Hematopoietic multipotent progenitor cell (in vitro differentiated cells): ENCODE data around the gene ABHD1. TPM values are rescaled to one million over a fixed set of nuclear protein-coding genes. Genes with fewer than 3 reads are reported as not detected.

Experiments
- DNase-seq, 3 donors: peaks; one replicate each; pipeline ENCODE4 v3.0.0-alpha.2; 2011 to 2015; ENCODE audit warnings: low read depth in 2 of 3, low spot score in 2 of 3
- total RNA-seq: library from RNA; depleted of rRNA; stranded (reverse); fragments of >200 nt; gene quantifications from one replicate; pipeline ENCODE4 v1.2.3, GENCODE V29; 2012

Gene ABHD1
- total RNA-seq, 1 donor: 1.9 TPM

DNA sequence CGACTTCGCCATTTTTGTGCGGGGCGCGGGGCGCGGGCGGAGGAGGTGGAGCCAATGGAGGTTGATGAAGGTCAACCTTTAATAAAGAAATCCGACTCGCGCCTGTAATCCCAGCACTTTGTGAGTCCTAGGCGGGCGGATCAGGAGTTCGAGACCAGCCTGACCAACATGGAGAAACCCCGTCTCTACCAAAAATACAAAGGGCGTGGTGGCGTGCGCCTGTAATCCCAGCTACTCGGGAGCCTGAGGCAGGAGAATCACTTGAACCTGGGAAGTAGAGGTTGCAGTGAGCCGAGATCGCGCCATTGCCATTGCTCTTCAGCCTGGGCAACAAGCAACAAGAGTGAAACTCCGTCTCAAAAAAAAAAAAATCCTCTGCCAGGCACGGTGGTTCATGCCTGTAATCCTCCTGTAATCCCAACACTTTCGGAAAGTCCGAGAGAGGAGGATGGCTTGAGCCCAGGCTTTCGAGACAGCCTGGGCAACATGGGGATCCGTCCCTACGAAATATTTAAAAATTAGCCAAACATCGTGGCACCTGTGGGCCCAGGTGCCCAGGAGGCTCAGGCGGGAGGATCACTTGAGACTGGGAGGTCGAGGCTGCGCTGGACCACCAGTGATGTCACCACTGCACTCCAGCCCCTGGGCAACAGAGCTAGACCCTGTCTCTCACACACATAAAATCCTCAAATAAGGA, 11.3 kb downstream of the ABHD1 start:
- no peak for DNase-seq

DNA sequence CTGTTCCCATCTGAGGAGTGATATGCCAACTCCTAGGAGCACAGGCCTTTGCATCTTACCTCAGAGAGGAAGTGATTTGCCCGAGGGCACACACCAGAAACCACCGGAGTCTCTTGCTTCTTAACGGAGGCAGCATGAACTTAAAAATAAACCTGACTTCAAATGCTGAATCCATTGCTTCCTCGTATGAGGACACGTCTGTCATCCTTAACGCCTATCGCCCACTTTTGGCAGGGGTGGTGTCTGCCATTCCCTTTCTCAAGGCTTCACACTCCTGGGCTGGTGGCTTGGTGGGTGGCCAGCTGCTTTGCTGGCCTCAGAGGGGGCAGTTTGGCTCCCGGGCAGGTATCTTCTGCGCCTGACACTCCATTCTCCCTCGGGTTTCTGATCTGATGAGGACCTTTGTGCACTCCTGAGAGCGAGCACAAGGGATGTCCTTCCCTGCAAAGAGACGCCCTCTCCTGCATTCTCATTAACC, 11.9 kb downstream of the ABHD1 start:
- DNase-seq: no peak

DNA sequence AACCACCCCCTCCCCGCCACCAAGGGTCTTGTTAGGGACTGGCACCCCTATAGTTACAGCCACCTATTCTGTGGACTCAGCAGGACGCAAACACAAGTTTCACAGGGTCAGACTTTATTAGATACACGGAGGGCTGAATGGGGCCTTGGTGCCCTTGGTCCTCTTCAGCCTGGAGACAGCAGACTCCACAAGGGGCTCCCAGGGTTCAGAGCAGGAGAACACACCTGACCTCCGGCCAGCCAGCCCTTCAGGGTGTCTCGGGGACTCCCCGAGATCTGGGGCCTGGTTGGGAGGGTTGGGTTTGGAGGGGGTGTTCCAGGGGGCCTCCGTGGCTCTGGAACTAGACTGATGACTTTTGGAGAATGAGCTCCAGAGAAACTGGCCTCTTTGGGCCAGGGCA, 13.1 kb downstream of the ABHD1 start:
- no peak for DNase-seq

DNA sequence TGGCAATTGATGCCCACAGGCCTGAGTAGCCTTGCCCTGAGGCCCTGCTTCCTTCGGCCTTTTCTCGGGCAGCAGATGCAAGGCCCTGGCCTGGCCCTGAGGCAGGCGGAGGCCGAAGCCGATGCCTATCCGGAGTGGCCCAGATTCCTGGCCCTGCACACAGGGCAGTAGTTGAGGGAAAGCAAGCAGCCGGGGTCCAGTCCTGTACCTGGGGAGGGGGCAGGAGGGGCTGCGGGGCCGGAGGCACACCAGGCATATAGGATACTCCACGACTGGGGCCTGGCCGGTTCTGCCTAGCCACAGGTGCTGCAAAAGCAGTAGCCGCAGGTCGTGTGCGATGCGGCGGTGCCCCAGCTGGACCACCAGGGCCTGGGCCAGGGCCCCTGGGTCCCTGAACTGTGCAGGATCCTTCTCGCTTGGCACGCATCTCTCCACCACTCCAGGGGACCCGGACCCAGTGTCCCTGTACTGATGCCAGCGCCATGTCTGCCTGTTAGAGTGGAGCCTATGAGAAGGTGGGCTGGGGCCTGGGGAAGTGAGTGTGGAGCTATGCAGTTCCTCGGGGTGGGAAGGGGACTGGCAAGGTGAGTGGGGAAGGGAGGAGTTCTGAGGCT, 13.8 kb downstream of the ABHD1 start:
- DNase-seq: no peak

GRCh38 chr2:27138111-27138510, 14.5 kb downstream of the ABHD1 start:
- DNase-seq: no peak

GRCh38 chr2:27139310-27139709, 15.7 kb downstream of the ABHD1 start, which contains the start of gene PRR30:
Gene PRR30, minus strand, starts transcription at chr2:27139410. Its CDS starts 1,081 bp downstream, at chr2:27138329.
- no peak for DNase-seq

- DNase-seq: no peak
These were observed 19.7 kb downstream of the ABHD1 start for GRCh38 chr2:27143285-27143684.

DNA sequence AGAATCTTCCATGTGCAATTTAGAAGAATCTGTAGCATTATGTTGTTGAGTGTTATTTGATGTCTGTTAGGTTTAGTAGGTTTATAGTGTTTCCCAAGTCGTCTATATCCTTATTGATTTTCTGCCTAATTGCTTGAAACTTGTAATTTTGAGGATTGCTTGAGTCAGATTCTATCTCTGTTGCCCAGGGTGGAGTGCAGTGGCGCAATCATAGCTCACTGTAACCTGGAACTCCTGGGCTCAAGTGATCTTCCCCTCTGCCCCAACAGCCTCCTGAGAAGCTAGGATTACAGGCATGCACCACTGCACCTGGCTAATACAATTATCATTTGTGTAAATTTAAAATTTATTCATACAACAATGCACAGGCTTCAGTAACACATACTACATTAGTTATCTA, 22.1 kb downstream of the ABHD1 start:
- DNase-seq: no peak

GRCh38 chr2:27147935-27148334, 24.3 kb downstream of the ABHD1 start:
- no peak for DNase-seq

- no peak for DNase-seq
These were observed 25.3 kb downstream of the ABHD1 start, which contains the start of gene TCF23 for GRCh38 chr2:27148801-27149439. Gene TCF23, plus strand, starts transcription at chr2:27149004. Its CDS starts 130 bp downstream, at chr2:27149134.

DNA sequence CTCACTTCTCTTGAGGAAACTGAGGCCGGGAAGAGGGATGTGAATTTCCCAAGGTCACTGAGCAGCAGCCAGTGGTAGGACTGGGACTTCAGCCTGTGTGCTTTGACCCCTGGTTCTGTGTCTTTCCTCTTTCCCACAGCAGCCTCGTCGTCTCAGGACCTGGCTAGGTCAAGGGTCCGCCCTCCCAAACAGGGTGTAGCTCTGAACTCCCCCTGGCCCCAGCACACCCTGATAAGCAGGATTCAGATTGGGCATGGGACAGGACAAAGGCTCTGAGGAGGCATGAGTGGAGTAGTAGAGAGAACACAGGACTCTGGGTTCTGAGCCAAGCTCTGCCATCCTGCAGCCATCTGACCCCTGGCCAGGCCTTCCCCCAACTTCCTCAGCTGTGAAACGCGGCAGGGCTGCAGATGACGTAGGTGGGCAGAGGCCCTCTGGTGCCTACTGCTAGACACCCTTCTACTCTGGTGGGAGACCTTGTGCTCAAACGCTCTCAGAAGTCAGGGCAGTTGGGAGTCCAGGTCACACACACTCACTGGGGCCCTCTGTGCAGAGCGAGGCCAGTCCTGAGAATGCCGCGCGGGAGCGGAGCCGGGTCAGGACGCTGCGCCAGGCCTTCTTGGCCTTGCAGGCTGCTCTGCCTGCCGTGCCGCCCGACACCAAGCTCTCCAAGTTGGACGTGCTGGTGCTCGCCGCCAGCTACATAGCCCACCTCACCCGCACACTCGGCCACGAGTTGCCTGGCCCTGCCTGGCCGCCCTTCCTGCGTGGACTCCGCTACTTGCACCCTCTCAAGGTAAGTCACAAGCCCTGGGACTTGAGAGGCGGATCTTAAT, 26.2 kb downstream of the ABHD1 start:
- no peak for DNase-seq

DNA sequence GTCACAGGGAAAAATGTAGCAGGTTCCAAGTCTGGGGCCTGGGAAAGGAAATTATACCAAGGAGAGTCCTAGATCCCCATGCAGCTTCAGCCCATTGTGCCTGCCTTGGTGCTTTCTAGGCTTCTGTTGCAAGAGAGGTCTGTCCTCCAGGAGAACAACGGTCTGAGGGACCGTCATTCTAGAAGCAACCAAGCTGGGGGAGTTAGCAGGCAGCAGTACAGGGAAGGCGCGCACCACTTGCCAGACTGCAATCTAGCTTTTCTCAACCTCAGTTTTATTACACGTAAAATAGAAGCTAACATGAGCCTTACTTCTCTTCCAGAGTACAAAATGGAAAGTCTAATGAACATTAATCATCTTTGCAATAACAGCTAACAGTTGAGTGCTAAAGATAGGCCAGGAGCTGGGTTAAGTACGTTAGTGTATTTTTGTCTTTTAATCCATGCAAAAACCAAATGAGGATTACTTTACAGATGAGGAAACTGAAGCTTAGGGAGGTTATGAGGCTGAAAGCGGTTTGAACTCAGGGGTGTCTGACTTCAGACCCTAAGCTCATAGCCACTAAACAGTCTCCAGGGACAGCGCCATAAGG, 27.1 kb downstream of the ABHD1 start:
- DNase-seq: no peak

DNA sequence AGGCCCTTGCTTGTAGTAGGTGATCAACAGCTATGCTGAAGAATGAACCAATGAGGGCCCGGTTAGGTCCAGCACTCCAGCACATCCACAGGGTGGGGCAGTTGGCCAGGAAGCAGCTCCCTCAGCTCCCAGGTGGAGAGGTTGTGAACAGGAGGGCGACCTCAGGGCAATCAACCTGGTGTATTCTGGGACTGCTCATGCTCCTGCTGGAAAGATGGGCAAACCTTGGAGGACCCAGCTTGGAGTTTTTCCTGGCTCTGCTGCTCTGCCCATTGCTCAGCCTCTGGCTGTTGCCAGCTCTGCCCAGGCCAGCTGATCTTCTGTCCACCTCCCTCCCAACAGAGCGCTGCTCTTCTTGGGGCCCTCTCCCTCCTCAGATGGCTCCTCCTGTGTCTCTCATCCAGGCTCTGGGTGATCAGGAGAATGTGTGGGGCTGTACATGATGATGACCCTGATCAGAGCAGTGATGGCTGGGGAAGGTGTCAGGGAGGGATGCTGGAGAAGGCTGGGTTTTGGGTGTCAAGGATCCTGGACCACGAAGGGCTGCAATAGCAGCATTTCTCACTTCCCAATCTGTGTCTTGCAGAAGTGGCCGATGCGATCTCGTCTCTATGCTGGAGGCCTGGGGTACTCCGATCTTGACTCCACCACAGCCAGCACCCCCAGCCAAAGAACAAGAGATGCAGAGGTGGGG, 28.6 kb downstream of the ABHD1 start:
- no peak for DNase-seq

DNA sequence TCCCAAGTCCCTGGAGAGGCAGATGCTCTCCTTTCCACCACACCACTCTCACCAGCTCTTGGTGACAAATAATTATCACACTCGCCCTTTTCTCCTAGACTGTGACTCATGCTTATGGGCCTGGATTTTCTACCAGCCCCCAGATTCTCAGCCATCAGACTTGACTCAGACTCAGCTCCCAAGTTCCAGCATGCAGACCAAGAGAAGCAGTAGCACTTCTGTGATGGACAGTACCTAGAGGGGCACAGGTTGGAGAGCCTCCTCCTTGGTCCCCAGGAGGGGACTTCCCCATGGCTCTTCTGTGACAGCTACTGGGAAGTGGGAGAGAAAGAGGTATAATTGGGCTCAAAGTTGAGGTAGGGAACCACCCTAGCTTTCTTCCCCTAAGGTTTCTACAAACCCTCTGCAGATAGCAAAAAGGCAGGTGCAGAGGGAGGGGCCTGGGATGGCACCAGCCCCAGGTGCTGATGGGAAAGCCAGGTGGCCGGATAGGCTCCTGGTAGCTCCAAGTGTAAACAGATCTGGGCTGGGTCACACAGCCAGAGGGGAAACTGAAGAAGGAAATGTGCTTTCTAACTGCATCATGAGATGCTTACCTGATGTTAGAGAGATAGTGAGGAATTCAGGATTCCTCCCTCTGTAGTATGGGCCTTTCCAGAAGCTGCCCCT, 29.3 kb downstream of the ABHD1 start:
- DNase-seq: no peak

DNA sequence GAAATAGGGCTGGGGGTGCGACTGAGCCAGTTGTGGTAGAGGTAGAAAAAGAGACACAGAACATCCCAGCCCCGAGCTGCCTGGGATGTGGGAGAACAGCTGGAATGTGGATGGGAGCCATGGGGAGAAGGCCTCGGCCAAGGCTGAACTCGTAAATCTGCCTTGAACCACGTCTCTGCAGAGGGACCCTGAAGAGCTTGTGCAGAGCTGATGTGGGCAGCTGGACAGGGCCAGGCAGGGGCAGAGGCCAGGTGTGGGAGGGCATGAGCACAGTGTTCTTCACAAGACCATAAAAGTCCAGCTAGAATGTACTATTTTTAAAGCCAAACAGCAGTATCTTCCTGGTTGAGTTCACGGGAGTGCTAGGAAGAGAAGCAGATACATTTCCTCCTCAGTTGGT, 30.9 kb downstream of the ABHD1 start:
- no peak for DNase-seq

DNA sequence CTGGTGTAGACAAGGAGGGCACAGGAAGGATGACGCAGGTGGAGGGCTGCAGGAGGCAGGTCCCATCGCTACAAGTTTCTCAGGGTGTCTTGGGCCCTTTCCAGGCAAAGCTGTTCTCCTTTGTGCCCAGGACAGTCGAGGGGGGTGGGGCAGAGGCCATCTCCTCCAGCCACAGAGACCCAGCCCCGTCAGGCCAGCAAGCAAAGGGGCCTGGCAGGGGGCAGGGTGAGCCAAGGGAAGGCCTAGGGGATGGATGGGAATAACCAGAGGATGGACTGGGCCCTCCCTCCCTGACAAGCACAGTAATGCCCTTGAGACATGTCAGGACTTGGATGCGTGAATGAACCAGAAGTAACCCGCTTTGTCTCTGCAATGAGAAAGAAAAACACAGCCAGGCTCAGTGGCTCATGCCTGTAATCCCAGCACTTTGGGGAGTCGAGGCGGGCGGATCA, 31.5 kb downstream of the ABHD1 start:
- no peak for DNase-seq

- no peak for DNase-seq
These were observed 34.9 kb downstream of the ABHD1 start for GRCh38 chr2:27158468-27158867.

DNA sequence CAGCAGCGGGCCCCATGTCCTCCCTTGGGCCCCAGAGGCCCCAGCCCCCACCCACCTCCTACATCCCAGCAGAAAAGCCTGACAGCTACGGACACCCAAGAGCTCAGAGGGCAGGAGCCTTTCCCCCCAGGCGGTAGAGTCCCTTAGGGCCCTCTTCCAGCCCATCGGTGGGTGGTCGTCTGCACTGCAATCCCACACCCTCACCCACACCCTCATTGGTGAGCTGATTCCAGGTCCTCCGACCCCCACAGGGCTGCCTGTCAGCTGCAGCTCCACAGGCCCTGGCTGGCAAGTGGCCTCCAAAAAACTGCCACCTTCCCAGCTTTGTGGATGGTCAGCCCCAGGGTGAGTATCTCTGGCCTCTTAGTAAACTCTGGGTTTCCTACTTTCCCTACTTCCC, 35.7 kb downstream of the ABHD1 start:
- DNase-seq: no peak

DNA sequence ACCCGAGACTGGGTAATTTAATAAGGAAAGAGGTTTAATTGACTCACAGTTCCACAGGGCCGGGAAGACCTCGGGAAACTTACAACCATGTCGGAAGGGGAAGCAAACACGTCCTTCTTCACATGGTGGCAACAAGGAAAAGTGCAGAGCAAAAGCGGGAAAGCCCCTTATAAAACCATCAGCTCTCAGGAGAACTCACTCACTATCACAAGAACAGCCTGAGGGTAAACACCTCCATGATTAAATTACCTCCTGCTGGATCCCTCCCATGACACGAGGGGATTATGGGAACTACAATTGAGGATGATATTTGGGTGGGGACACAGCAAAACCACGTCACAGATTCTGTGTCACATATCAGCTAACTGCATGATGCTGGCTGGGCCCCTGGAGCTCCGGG, 36.6 kb downstream of the ABHD1 start:
- DNase-seq: no peak
